Right ventricle myocardium superior (tissue), 1 donor: ENCODE measurements around the gene TPST2. TPM values are rescaled to one million over a fixed set of nuclear protein-coding genes. Genes with fewer than 3 reads are reported as not detected.

ENCODE experiments used
- ATAC-seq: fragments of 200-7000 bp; cut with Tn5 transposase; one replicate; pipeline ENCODE4 v1.9.1; 2020; ENCODE audit warnings: mild to moderate bottlenecking; ENCODE audit not compliant: poor library complexity
- DNase-seq: peaks from one replicate; pipeline ENCODE4 v3.0.0-alpha.2; 2020
- intact Hi-C: fragments of 100-400 bp; cut with DNase I; formaldehyde crosslinking; loops from one replicate; pipeline ENCODE4 v1.11.2; 2022
- total RNA-seq: library from RNA; stranded (reverse); fragmentation: NEBNext Ultra II Directional; extraction: Animal tissue kit (Norgen Biotek cat#: 25700); gene quantifications from one replicate; pipeline ENCODE4 v1.2.1, GENCODE V29; 2021
- donor health status: DM: no; HTN: yes; CAD: no; lungs with severe emphysema.

Gene TPST2
- total RNA-seq, 1 donor from 2014 or later, result 30.1 TPM

DNA sequence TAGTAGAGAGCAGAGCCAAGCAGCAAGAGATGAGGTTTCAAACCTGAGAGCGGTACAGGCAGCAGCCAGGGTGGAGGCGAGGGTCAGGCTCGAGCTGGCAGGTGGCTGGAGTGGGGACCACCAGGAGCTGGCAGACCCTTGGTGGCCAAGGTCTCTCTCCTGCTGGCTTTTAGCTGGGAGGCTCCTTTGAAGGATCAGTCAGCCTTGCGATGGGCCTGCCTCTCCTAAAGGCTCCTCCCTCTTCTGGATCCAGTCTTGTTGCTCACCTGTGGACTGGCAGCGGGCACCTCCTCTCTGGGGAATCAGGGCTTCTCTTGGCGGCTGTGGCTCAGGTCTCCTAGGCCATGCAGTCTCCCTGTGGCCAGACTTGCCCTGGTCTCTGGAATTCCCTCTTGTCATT is 24.8 kb downstream of the TPST2 start:
- DNase-seq (no peak), ATAC-seq (no peak)
- intact Hi-C loops, result no loop called here

- DNase-seq, result no peak
- intact Hi-C loops, result no loop called here
- no peak for ATAC-seq
These were observed 25.3 kb downstream of the TPST2 start for GRCh38 chr22:26564672-26565071.

DNA sequence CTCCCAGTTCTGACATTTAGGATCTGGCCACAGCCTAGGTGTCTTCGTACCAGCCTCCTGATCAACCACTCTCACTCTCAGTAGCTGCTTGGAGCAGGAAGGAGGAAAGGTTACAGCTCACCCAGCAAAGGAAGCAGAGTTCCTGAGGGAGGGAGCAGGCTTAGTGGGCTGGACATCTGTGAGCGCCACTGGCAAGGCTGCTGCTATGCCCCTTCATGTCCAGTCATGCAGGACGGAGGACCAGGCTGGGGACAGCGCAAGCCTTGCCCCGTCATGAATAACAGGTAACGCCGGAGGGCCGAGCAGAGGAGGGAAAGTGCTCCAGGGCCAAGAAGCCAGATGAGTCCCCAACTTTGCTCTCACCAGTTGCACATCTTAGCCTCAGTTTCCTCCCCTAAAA is 25.8 kb downstream of the TPST2 start:
- intact Hi-C loops, result no loop called here
- no peak for ATAC-seq

GRCh38 chr22:26563022-26563421 is 26.9 kb downstream of the TPST2 start:
- ATAC-seq (no peak), DNase-seq (no peak)
- intact Hi-C loops, result no loop called here

More for the DNA sequence above, 25.8 kb downstream of the TPST2 start:
- DNase-seq, result no peak

DNA sequence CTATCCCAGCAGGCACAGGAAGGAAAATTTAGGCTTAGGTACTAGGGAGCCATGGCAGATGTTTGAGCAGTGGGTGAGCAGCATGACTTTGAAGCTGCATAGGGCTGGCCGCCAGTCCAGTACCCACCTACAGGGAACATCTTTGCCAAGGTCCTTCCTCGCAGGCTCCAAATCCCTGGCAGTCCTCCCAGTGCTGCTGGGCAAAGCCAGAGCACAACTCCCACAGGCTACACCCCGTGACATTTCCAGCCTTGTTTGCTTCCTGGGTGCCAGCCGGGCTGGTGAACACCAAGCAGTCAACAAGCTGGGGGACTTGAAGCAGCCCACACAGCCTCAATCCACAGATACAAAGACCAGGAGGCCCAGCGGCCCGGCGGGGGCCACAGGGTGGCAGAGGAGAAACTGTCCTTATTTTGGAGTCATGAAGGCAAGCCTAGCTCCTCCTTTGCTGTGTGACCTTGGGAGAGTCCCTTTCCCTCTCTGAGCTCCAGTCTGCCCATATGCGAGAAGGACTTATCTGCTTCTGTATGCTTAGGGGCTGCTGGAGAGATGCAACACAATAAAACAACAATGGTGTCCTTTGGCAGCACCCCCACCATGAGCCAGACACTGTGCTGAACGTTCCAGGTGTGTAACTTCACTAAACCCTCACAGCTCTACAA is 28.0 kb downstream of the TPST2 start:
- DNase-seq, result peak; percentile 83
- intact Hi-C loops, result no loop called here
- ATAC-seq, result peak; percentile 88

GRCh38 chr22:26559961-26560575 is 29.9 kb downstream of the TPST2 start:
- ATAC-seq (no peak), DNase-seq (no peak)
- intact Hi-C loops, result no loop called here

- intact Hi-C loops, result no loop called here
- DNase-seq (no peak), ATAC-seq (no peak)
These were observed 31.6 kb downstream of the TPST2 start for GRCh38 chr22:26558248-26558895.

DNA sequence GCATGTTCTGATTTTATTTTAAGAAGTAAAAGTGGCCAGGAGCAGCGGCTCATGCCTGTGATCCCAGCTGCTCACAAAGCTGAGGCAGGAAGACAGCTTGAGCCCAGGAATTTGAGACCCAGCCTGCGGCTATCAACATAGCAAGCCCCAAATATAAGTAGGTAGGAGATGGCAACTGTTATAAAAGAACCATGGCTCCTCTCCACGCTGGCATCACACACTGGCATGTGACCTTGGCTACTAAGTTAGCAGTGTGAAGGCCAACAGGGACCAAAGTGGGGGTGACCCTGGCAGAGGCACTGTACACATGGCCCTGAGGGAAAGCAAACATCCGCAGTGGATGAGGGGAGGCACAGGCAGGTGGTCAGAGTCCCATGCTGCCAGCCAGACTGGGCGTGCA is 33.0 kb downstream of the TPST2 start:
- ATAC-seq, result peak; percentile 58
- intact Hi-C loops, result no loop called here
- no peak for DNase-seq

DNA sequence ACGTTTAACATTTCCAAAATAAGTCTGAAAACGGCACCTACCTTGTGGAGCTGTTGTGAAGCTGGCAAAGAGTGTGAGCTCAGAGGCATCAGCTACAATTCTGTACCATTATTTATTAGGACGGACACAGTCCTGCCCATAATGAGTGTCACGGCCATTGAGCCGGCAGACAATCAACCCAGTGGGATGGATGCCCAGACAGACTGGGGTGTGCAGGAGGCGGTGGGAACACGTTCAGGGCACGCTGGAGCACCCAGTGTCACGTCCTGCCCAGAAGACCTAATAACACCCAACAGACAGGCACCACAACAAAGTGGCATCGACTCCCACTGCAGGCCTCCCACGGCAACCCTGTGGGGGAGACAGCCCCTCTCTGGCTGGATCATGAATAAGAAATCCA is 34.5 kb downstream of the TPST2 start:
- peak; percentile 62 for DNase-seq

GRCh38 chr22:26554956-26555355 is 35.0 kb downstream of the TPST2 start:
- intact Hi-C loops, result no loop called here
- ATAC-seq (no peak), DNase-seq (no peak)

More for the DNA sequence above, 34.5 kb downstream of the TPST2 start:
- intact Hi-C loops, result no loop called here
- peak; percentile 71 for ATAC-seq

DNA sequence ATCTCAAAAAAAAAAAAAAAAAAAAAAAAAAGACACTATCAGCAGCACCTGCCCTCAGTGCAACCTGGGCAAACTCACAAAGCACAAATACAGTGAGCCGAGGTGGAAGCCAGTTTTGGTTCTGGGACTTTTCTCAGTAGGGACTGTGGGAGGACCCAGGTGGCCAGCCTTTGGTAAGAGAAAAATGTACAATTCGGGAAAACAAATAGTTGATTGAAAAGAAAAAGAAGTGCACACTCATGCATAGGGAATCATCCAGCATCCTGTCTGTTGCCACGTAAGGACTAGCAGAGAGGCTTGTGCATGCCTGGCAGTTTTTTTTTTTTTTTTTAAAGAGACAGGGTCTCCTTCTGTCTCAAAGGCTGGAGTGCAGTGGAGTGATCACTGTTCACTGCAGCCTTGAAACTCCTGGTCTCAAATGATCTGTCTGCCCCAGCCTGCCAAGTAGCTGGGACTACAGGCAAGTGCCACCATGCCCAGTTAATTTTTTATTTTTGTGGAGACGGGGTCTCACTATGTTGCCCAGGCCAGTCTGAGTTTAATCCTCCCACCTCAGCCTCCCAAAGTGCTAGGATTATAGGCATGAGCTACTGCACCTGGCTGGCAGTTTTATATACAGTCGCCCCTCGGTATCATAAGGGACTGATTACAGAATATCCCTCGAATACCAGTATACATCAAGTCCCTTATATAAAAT is 36.7 kb downstream of the TPST2 start:
- ATAC-seq (no peak), DNase-seq (no peak)
- intact Hi-C loops, result no loop called here

DNA sequence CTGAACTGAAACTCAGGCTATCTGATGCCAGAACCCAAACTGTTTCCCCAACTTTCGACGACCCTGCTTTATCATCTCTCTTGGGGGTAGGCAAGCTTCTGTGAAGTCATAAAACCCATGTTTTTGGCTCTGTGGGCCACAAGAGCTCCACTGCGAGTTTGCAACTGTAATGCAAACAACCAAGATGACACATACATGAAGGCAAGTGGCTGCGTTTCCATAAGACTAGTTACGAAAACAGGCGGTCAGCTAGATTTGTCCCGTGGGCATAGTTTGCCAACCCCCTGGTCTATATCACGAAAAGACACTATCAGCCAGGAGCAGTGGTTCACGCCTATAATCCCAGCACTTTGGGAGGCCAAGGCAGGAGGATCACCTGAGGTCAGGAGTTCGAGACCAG is 37.5 kb downstream of the TPST2 start:
- DNase-seq (no peak), ATAC-seq (no peak)
- intact Hi-C loops, result no loop called here

- DNase-seq (no peak), ATAC-seq (no peak)
- intact Hi-C loops, result no loop called here
These were observed 38.4 kb downstream of the TPST2 start for GRCh38 chr22:26551568-26551967.

DNA sequence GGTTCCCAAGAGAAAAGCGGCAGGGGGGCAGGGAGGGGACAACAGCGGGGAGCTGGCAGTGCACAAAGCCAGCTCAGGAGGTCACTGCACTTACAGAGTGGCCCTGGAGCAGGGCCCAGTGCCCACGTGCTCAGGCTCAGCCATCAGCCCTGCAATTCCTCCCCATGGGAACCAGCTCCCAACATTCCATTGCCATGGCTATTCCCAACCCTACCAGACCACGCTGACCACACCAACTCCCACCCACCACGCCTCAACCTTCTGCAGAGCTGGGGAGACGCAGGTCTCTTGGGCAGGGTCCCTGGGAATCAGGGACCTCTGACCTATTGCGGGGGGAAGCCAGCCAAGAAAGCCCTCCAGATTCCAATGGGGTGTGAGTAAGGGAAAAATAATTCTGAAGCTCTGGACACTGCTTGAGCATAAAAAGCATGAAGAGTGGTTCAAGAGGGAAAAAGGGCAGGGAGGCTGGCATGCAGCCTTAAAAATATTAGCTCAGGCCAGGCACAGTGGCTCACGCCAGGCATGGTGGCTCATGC is 39.4 kb downstream of the TPST2 start:
- peak; percentile 86 for ATAC-seq
- intact Hi-C loops, result no loop called here
- peak; percentile 81 for DNase-seq

DNA sequence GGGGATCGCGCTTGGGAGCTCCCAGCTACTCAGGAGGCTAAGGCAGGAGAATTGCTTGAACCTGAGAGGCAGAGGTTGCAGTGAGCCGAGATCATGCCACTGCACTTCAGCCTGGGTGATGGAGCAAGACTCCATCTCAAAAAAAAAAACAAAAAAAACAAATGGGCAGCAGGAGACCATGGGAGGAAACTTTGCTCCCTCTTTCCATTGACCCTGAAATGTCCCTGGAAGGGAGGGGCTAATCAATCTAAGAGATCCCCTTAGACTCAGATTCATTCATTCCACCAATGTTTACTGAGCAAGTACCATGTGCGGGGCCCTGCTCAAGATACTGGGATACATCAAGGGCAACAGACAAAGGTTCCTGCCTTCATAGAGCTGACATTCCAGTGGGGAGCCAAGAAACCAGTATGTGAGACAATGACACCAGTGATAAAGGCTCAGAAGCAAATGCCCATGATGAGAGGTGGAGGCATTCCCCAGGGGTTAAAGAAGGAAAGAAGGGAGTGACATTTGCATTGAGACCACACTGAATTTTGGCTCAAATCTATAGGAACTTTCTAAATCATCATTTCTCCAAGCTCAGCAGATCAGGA is 39.9 kb downstream of the TPST2 start:
- DNase-seq (no peak), ATAC-seq (peak; percentile 51)
- intact Hi-C loops, result no loop called here

GRCh38 chr22:26548984-26549383 is 40.9 kb downstream of the TPST2 start:
- intact Hi-C loops, result no loop called here
- ATAC-seq, result no peak

GRCh38 chr22:26548303-26548702 is 41.6 kb downstream of the TPST2 start:
- ATAC-seq, result no peak
- DNase-seq, result no peak
- intact Hi-C loops, result no loop called here

More at GRCh38 chr22:26548984-26549383, 40.9 kb downstream of the TPST2 start:
- DNase-seq, result no peak

DNA sequence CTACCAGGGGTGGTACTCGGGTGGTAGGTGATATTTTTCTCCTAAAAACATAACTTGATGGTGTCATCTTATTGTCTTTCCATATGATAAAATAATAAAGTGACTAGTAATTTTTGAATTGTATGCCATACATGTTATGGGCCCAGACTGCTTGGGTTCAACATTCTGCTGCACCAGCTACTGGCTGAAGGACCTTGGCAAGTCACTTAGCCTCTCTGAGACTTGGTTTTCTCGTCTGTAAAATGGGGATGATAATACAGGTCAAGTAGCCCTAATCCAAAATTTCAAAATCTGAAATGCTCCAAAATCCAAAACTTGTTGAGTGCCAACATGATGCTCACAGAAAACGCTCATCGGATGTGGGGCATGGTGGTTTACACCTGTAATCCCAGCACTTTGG is 42.1 kb downstream of the TPST2 start:
- DNase-seq (no peak), ATAC-seq (no peak)
- intact Hi-C loops, result loop anchor here (2.0 kb wide), 1 partner anchor 19 kb away; no protein-coding TSS in a partner anchor

DNA sequence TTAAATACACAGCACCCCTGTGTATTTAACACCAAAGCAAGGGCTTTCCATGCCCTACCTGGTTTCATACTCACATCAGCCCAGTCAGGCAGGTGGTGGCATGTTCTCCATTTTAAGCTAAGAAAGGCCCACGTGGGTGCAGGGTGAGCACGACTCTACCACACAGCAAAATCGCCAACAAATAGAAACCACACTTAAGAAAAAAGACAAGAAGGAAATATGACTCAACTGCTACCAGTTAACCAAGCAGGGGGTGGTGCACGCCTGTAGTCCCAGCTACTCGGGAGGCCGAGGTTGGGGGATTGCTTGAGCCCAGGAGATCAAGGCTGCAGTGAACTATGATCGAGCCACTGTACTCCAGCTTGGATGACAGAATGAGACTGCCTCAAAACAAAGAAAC is 42.5 kb downstream of the TPST2 start:
- DNase-seq, result no peak
- intact Hi-C loops, result loop anchor here (2.0 kb wide), 1 partner anchor 19 kb away; no protein-coding TSS in a partner anchor
- ATAC-seq, result no peak
